Hepatocyte (in vitro differentiated cells): ENCODE data around the gene ZER1. TPM values are rescaled to one million over a fixed set of nuclear protein-coding genes. Genes with fewer than 3 reads are reported as not detected.

ENCODE experiments used
- DNase-seq: peaks from one replicate; pipeline ENCODE4 v3.0.0-alpha.2; 2016; ENCODE audit warnings: low spot score
- H2AFZ ChIP-seq: fragments of 200-600 bp; sonication (generic); 2 replicates; pipeline ENCODE4 v1.6.0; 2016; ENCODE audit warnings: antibody characterized with exemption, mild to moderate bottlenecking
- H3K27ac ChIP-seq: fragments of 200-600 bp; sonication (generic); 2 replicates; pipeline ENCODE4 v1.5.1; 2016; ENCODE audit warnings: mild to moderate bottlenecking
- H3K27me3 ChIP-seq: fragments of 200-600 bp; sonication (generic); 2 replicates; pipeline ENCODE4 v1.6.1; 2016
- H3K36me3 ChIP-seq: fragments of 200-600 bp; sonication (generic); replicated peaks from 2 replicates; pipeline ENCODE4 v1.5.1; 2016; ENCODE audit warnings: low read depth; ENCODE audit not compliant: insufficient read depth
- H3K4me1 ChIP-seq: fragments of 200-600 bp; sonication (generic); 2 replicates; pipeline ENCODE4 v1.5.1; 2016; ENCODE audit warnings: mild to moderate bottlenecking, moderate library complexity; ENCODE audit not compliant: insufficient read depth
- H3K4me2 ChIP-seq: fragments of 200-600 bp; sonication (generic); 2 replicates; pipeline ENCODE4 v1.6.0; 2016
- H3K4me3 ChIP-seq: fragments of 200-600 bp; sonication (generic); 2 replicates; pipeline ENCODE4 v1.5.1; 2016; ENCODE audit warnings: mild to moderate bottlenecking
- H3K79me2 ChIP-seq: fragments of 200-600 bp; sonication (generic); 2 replicates; pipeline ENCODE4 v1.6.0; 2017; ENCODE audit warnings: mild to moderate bottlenecking
- H3K9me2 ChIP-seq: fragments of 200-600 bp; sonication (generic); replicated peaks from 2 replicates; pipeline ENCODE4 v1.6.0; 2017; ENCODE audit warnings: mild to moderate bottlenecking; ENCODE audit not compliant: insufficient read depth
- H3K9me3 ChIP-seq: fragments of 200-600 bp; sonication (generic); 2 replicates; pipeline ENCODE4 v1.5.1; 2016; ENCODE audit warnings: low read depth, mild to moderate bottlenecking
- H4K20me1 ChIP-seq: fragments of 200-600 bp; sonication (generic); 2 replicates; pipeline ENCODE4 v1.6.0; 2016; ENCODE audit warnings: mild to moderate bottlenecking; ENCODE audit not compliant: insufficient read depth, poor library complexity, severe bottlenecking
- EZH2 ChIP-seq: fragments of 200-600 bp; sonication (generic); IDR thresholded peaks from 2 replicates; pipeline ENCODE4 v1.6.1; 2016; ENCODE audit warnings: antibody characterized with exemption, mild to moderate bottlenecking, borderline replicate concordance
- EZH2phosphoT487 ChIP-seq: fragments of 200-600 bp; sonication (generic); IDR thresholded peaks from one replicate; pipeline ENCODE4 v1.6.1; 2018; ENCODE audit warnings: antibody characterized with exemption, mild to moderate bottlenecking, low read depth, moderate library complexity; ENCODE audit not compliant: unreplicated experiment, severe bottlenecking
- WGBS: methylation state at CpG from one replicate; pipeline ENCODE4 v1.1.6; 2016; ENCODE audit warnings: low lambda C conversion rate; ENCODE audit errors: missing lambda C conversion rate; 5-methylcytosine and 5-hydroxymethylcytosine counted together
- polyA plus RNA-seq: library from polyadenylated mRNA; unstranded; fragments of >200 nt; fragmentation: Nextera tagmentation; extraction: Ambion mirVana; gene quantifications from 2 replicates; pipeline ENCODE4 v1.2.1, GENCODE V29; 2016
- total RNA-seq: library from RNA; depleted of rRNA; stranded (reverse); fragments of >200 nt; gene quantifications from 2 replicates; pipeline ENCODE4 v1.2.3, GENCODE V29; 2014
- TF ChIP-seq, protein P1 (sequence below): fragments of 200-600 bp; sonication (generic); IDR thresholded peaks from 2 replicates; pipeline ENCODE4 v1.5.1; 2016; ENCODE audit warnings: antibody characterized with exemption, mild to moderate bottlenecking; ENCODE audit not compliant: poor library complexity

The ZER1 gene
- total and polyA plus RNA-seq, 2 experiments from 2014 or later, result 24.4 to 38.9 TPM

DNA sequence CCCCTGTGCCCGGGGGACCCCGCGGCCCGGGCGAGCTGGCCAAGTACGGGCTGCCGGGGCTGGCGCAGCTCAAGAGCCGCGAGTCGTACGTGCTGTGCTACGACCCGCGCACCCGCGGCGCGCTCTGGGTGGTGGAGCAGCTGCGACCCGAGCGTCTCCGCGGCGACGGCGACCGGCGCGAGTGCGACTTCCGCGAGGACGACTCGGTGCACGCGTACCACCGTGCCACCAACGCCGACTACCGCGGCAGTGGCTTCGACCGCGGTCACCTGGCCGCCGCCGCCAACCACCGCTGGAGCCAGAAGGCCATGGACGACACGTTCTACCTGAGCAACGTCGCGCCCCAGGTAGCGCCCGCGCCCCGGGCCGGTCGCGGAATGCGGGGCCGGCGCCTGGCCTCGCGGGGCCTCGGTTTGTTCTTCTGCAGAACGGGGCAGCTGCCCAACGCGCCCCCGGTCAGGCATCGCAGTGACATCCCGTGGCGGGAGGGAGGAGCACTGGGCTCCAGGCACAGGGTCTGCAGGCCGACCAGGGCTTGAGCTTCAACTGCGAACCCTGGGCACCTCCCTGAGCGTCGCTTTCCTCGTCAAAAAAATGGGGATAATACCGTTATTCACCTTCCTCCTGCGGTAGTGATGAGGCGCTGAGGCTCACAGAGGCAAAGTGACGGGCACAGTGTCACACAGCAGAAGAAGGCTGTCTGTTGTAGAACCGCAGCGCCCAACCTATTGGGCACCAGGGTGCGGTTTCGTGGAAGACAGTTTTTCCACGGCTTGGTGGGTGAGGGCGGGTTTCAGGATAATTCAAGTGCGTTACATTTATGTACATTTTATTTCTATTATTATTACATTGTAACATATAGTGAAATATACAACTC, 47.4 kb upstream of the ZER1 start:
- TF ChIP-seq EZH2 (no peak), EZH2phosphoT487 (no peak)
- TF ChIP-seq, protein P1, sequence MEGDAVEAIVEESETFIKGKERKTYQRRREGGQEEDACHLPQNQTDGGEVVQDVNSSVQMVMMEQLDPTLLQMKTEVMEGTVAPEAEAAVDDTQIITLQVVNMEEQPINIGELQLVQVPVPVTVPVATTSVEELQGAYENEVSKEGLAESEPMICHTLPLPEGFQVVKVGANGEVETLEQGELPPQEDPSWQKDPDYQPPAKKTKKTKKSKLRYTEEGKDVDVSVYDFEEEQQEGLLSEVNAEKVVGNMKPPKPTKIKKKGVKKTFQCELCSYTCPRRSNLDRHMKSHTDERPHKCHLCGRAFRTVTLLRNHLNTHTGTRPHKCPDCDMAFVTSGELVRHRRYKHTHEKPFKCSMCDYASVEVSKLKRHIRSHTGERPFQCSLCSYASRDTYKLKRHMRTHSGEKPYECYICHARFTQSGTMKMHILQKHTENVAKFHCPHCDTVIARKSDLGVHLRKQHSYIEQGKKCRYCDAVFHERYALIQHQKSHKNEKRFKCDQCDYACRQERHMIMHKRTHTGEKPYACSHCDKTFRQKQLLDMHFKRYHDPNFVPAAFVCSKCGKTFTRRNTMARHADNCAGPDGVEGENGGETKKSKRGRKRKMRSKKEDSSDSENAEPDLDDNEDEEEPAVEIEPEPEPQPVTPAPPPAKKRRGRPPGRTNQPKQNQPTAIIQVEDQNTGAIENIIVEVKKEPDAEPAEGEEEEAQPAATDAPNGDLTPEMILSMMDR, result no peak
- Histone ChIP-seq H2AFZ (peak overlapping the region; percentile 76), H3K9me2 (no peaks in the 10 kb centered on the region), H3K4me2 (peak overlapping the region; percentile 98), H4K20me1 (no peaks in the 10 kb centered on the region), H3K9me3 (no peaks in the 10 kb centered on the region), H3K79me2 (peaks cover 3% of the 10 kb centered on the region), H3K4me3 (peak overlapping the region; percentile 67), H3K27me3 (no peaks in the 10 kb centered on the region), H3K4me1 (peaks cover 7% of the 10 kb centered on the region), H3K27ac (no peak overlapping the region), H3K36me3 (no peaks in the 10 kb centered on the region)
- WGBS, result 13% methylated on average over 76 of the region's 90 CpGs
- DNase-seq, result peak; percentile 62

DNA sequence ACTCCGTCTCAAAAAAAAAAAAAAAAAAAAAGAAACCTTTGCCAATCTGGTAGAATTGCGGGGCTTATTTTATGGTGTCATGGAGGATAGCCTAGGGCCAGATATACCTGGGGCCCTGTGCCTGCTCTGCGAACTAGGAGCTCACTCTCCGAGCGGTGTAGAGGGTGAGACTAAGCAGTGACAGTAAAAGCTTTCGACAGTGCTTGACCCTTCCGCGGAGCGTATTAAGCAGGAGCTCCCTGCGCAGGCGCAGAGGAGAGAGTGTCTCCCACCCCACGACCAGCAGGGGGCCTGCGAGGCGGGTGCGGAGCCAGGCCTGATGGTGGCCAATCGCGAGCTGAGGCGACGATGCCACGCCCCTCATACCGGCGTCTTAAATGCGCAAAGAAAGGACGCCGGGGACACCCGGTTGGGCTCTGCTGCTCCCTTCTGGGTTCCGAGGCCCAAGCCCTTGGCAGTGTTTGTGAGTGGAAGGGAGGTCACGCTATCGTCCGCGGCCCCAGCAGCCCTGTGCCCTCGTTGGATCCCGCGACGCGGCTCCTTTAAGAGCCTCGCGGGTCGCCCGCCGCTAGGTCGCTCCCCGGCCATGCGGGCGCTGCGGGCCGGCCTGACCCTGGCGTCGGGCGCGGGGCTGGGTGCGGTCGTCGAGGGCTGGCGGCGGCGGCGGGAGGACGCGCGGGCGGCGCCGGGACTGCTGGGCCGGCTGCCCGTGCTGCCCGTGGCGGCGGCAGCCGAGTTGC, 46.5 kb upstream of the ZER1 start, which contains the start of gene ENDOG:
TSS of gene ENDOG (plus strand) at position 402 of the 740 bp plus-strand sequence. CDS start at position 587, 185 bp downstream.
- WGBS, result 0% methylated on average over 47 of the region's 70 CpGs
- H4K20me1 ChIP-seq, result no peaks in the 10 kb centered on the region
- H3K79me2 ChIP-seq, result peaks cover 3% of the 10 kb centered on the region
- peak; percentile 99 for DNase-seq
- peak within 1 kb of the TSS; percentile 74 for H3K27ac ChIP-seq
- TF ChIP-seq EZH2phosphoT487, result no peak
- TF ChIP-seq EZH2, result no peak
- TF ChIP-seq, protein P1, result peak; percentile 93
- H3K9me2 ChIP-seq, result no peaks in the 10 kb centered on the region
- H3K4me3 ChIP-seq, result peak within 1 kb of the TSS; percentile 67
- no peaks in the 10 kb centered on the region for H3K27me3 ChIP-seq
- H3K4me1 ChIP-seq, result peaks cover 7% of the 10 kb centered on the region
- H3K9me3 ChIP-seq, result no peaks in the 10 kb centered on the region
- H3K36me3 ChIP-seq, result no peaks in the 10 kb centered on the region
- H3K4me2 ChIP-seq, result peak within 1 kb of the TSS; percentile 98
- H2AFZ ChIP-seq, result peak within 1 kb of the TSS; percentile 76

DNA sequence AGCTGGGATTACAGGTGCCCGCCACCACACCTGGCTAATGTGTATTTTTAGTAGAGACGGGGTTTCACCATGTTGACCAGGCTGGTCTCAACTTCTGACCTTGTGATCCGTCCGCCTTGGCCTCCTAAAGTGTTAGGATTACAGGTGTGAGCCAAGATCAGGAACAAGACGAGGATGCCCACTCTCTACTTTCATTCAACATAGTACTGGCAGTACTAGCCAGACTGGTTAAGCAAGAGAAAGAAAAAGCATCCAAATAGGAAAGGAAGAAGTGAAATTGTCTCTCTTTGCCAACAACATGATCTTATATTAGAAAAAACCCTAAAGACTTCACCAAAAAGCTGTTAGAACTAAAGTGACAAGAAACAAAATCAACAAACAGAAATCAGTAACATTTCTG, 39.1 kb upstream of the ZER1 start:
- no peak for DNase-seq
- no peak overlapping the region for H3K4me2 ChIP-seq
- H3K27ac ChIP-seq, result no peak overlapping the region
- H3K4me1 ChIP-seq, result no peaks in the 10 kb centered on the region
- H3K36me3 ChIP-seq, result no peaks in the 10 kb centered on the region
- no peaks in the 10 kb centered on the region for H3K79me2 ChIP-seq
- H3K27me3 ChIP-seq, result no peaks in the 10 kb centered on the region
- no peak overlapping the region for H2AFZ ChIP-seq
- 95% methylated on average over 5 of the region's 5 CpGs for WGBS
- H3K9me3 ChIP-seq, result no peaks in the 10 kb centered on the region
- no peaks in the 10 kb centered on the region for H3K9me2 ChIP-seq
- H3K4me3 ChIP-seq, result no peak overlapping the region
- no peaks in the 10 kb centered on the region for H4K20me1 ChIP-seq
- TF ChIP-seq, protein P1, result no peak
- no peak for TF ChIP-seq EZH2
- TF ChIP-seq EZH2phosphoT487, result no peak
